Immature natural killer cell (primary cell): ENCODE measurements around the gene SHH. TPM values are rescaled to one million over a fixed set of nuclear protein-coding genes. Genes with fewer than 3 reads are reported as not detected.

Experiments
- DNase-seq, 3 donors: peaks; one replicate each; pipeline ENCODE4 v3.0.0; 2022; ENCODE audit warnings: mixed read lengths in 1 of 3
- H3K27ac Mint-ChIP-seq, 6 donors: one replicate each; pipeline ENCODE4 v1.8.0; 2020; ENCODE audit warnings: mixed read lengths in 6 of 6, mild to moderate bottlenecking in 5 of 6, inconsistent platforms in 4 of 6, moderate library complexity in 3 of 6
- H3K27me3 Mint-ChIP-seq, 3 donors: one replicate each; pipeline ENCODE4 v1.8.0; 2020 to 2021; ENCODE audit warnings: low read depth in 3 of 3, mild to moderate bottlenecking in 3 of 3, mixed read lengths in 3 of 3, moderate library complexity in 3 of 3, inconsistent platforms in 1 of 3
- H3K36me3 Mint-ChIP-seq, 3 donors: one replicate each; pipeline ENCODE4 v1.8.0; 2020; ENCODE audit warnings: mixed read lengths in 3 of 3, inconsistent platforms in 2 of 3, mild to moderate bottlenecking in 2 of 3
- H3K4me1 Mint-ChIP-seq, 2 donors: one replicate each; pipeline ENCODE4 v1.8.0; 2020; ENCODE audit warnings: inconsistent platforms in 2 of 2, mild to moderate bottlenecking in 2 of 2, mixed read lengths in 2 of 2, moderate library complexity in 1 of 2
- H3K4me3 Mint-ChIP-seq, 5 donors: one replicate each; pipeline ENCODE4 v1.8.0; 2020; ENCODE audit warnings: mild to moderate bottlenecking in 5 of 5, mixed read lengths in 5 of 5, inconsistent platforms in 3 of 5, moderate library complexity in 3 of 5
- H3K9me3 Mint-ChIP-seq, 6 donors: one replicate each; pipeline ENCODE4 v1.8.0; 2020; ENCODE audit warnings: mild to moderate bottlenecking in 6 of 6, mixed read lengths in 6 of 6, inconsistent platforms in 4 of 6, moderate library complexity in 3 of 6
- polyA plus RNA-seq, 3 donors: library from polyadenylated mRNA; unstranded; fragments of 300-500 nt; fragmentation: Illumina TruSeq; gene quantifications; one replicate each; pipeline ENCODE4 v1.2.3, GENCODE V29; 2021

SHH gene
- not detected for polyA plus RNA-seq

GRCh38 chr7:155811895-155812761 is at the start of gene SHH:
Gene SHH, minus strand, starts transcription at chr7:155812463. Its CDS starts 341 bp downstream, at chr7:155812122.
- Mint-ChIP-seq H3K27me3 (peaks cover 16 to 28% (median 27%) of the 10 kb centered on the region in 3 donors), H3K36me3 (no peaks in the 10 kb centered on the region), H3K9me3 (peaks cover 0 to 2% (median 0%) of the 10 kb centered on the region in 6 donors), H3K27ac (no peak within 1 kb of the TSS), H3K4me1 (peaks cover 0 to 8% of the 10 kb centered on the region in 2 donors), H3K4me3 (no peak within 1 kb of the TSS)
- no peak for DNase-seq

- Mint-ChIP-seq H3K4me3 (no peak overlapping the region), H3K27ac (no peak overlapping the region), H3K9me3 (no peaks in the 10 kb centered on the region), H3K4me1 (no peaks in the 10 kb centered on the region), H3K27me3 (peaks cover 0 to 2% (median 0%) of the 10 kb centered on the region in 3 donors), H3K36me3 (no peaks in the 10 kb centered on the region)
- DNase-seq: no peak
These were observed 49.2 kb upstream of the SHH start for GRCh38 chr7:155861480-155861868.

GRCh38 chr7:155860840-155861479 is 48.7 kb upstream of the SHH start:
- H3K4me3 Mint-ChIP-seq: no peak overlapping the region
- no peak for DNase-seq
- H3K27ac Mint-ChIP-seq: no peak overlapping the region
- no peaks in the 10 kb centered on the region for H3K9me3 Mint-ChIP-seq
- H3K36me3 Mint-ChIP-seq: no peaks in the 10 kb centered on the region
- no peaks in the 10 kb centered on the region for H3K4me1 Mint-ChIP-seq
- H3K27me3 Mint-ChIP-seq: peaks cover 0 to 2% (median 1%) of the 10 kb centered on the region in 3 donors

GRCh38 chr7:155860461-155860839 is 48.2 kb upstream of the SHH start:
- no peak overlapping the region for H3K4me3 Mint-ChIP-seq
- H3K27ac Mint-ChIP-seq: no peak overlapping the region
- H3K27me3 Mint-ChIP-seq: peaks cover 0 to 2% (median 0%) of the 10 kb centered on the region in 3 donors
- no peak for DNase-seq
- no peaks in the 10 kb centered on the region for H3K4me1 Mint-ChIP-seq
- H3K9me3 Mint-ChIP-seq: no peaks in the 10 kb centered on the region
- H3K36me3 Mint-ChIP-seq: no peaks in the 10 kb centered on the region

GRCh38 chr7:155858521-155859061 is 46.3 kb upstream of the SHH start:
- Mint-ChIP-seq H3K4me3 (no peak overlapping the region), H3K9me3 (peaks cover 0 to 2% (median 0%) of the 10 kb centered on the region in 6 donors), H3K27ac (no peak overlapping the region), H3K27me3 (peaks cover 0 to 4% (median 2%) of the 10 kb centered on the region in 3 donors), H3K36me3 (no peaks in the 10 kb centered on the region), H3K4me1 (no peaks in the 10 kb centered on the region)
- no peak for DNase-seq

GRCh38 chr7:155857141-155857540 is 44.9 kb upstream of the SHH start:
- H3K4me3 Mint-ChIP-seq: no peak overlapping the region
- no peak overlapping the region for H3K27ac Mint-ChIP-seq
- no peak for DNase-seq
- peaks cover 0 to 8% (median 2%) of the 10 kb centered on the region in 3 donors for H3K27me3 Mint-ChIP-seq
- H3K36me3 Mint-ChIP-seq: no peaks in the 10 kb centered on the region
- no peaks in the 10 kb centered on the region for H3K4me1 Mint-ChIP-seq
- H3K9me3 Mint-ChIP-seq: peaks cover 0 to 2% (median 0%) of the 10 kb centered on the region in 6 donors

GRCh38 chr7:155856656-155857055 is 44.4 kb upstream of the SHH start:
- no peaks in the 10 kb centered on the region for H3K36me3 Mint-ChIP-seq
- no peak for DNase-seq
- no peak overlapping the region for H3K27ac Mint-ChIP-seq
- H3K9me3 Mint-ChIP-seq: peaks cover 0 to 2% (median 0%) of the 10 kb centered on the region in 6 donors
- peaks cover 0 to 8% (median 2%) of the 10 kb centered on the region in 3 donors for H3K27me3 Mint-ChIP-seq
- no peak overlapping the region for H3K4me3 Mint-ChIP-seq
- no peaks in the 10 kb centered on the region for H3K4me1 Mint-ChIP-seq

- Mint-ChIP-seq H3K9me3 (peaks cover 0 to 2% (median 0%) of the 10 kb centered on the region in 6 donors), H3K36me3 (no peaks in the 10 kb centered on the region), H3K4me1 (no peaks in the 10 kb centered on the region), H3K27me3 (peaks cover 0 to 17% (median 2%) of the 10 kb centered on the region in 3 donors), H3K27ac (no peak overlapping the region), H3K4me3 (no peak overlapping the region)
- no peak for DNase-seq
These were observed 40.4 kb upstream of the SHH start for GRCh38 chr7:155852426-155853301.

GRCh38 chr7:155851892-155852291 is 39.6 kb upstream of the SHH start:
- H3K9me3 Mint-ChIP-seq: peaks cover 0 to 2% (median 0%) of the 10 kb centered on the region in 6 donors
- no peak for DNase-seq
- H3K27me3 Mint-ChIP-seq: peaks cover 0 to 17% (median 2%) of the 10 kb centered on the region in 3 donors
- no peak overlapping the region for H3K4me3 Mint-ChIP-seq
- no peaks in the 10 kb centered on the region for H3K36me3 Mint-ChIP-seq
- H3K4me1 Mint-ChIP-seq: no peaks in the 10 kb centered on the region
- H3K27ac Mint-ChIP-seq: no peak overlapping the region

- no peak overlapping the region for H3K4me3 Mint-ChIP-seq
- H3K27me3 Mint-ChIP-seq: peaks cover 0 to 16% (median 2%) of the 10 kb centered on the region in 3 donors
- H3K27ac Mint-ChIP-seq: no peak overlapping the region
These were observed 38.8 kb upstream of the SHH start for GRCh38 chr7:155850766-155851678.

GRCh38 chr7:155850001-155850436 is 37.8 kb upstream of the SHH start:
- Mint-ChIP-seq H3K4me1 (no peaks in the 10 kb centered on the region), H3K36me3 (no peaks in the 10 kb centered on the region), H3K27me3 (peaks cover 0 to 15% (median 2%) of the 10 kb centered on the region in 3 donors), H3K9me3 (peaks cover 0 to 2% (median 0%) of the 10 kb centered on the region in 6 donors), H3K4me3 (no peak overlapping the region), H3K27ac (no peak overlapping the region)
- no peak for DNase-seq

More at GRCh38 chr7:155850766-155851678, 38.8 kb upstream of the SHH start:
- no peaks in the 10 kb centered on the region for H3K36me3 Mint-ChIP-seq
- DNase-seq: no peak
- peaks cover 0 to 2% (median 0%) of the 10 kb centered on the region in 6 donors for H3K9me3 Mint-ChIP-seq
- H3K4me1 Mint-ChIP-seq: no peaks in the 10 kb centered on the region
